Activated naive CD4-positive, alpha-beta T cell treated with anti-CD3 and anti-CD28 coated beads, Interleukin-2, amount 50 U/mL, for 16 hours (primary cell): ENCODE results near the gene OGT.
A peak's percentile ranks its signal among the peaks of the same experiment; 100 is the strongest.
"Not testable (repeated sequence)": the region's sequence is repeated elsewhere in the genome, so short reads cannot be mapped to it uniquely, and the experiment has no call there.

ENCODE experiments used
- DNase-seq: peaks from one replicate; pipeline ENCODE4 v3.0.0-alpha.2; 2020

Gene OGT

GRCh38 chrX:71532753-71533425, at the start of gene OGT:
Gene OGT, plus strand, starts transcription at chrX:71533104. Its CDS starts 196 bp downstream, at chrX:71533300.
- DNase-seq, result peak; percentile 92

GRCh38 chrX:71487814-71488213, 45.1 kb upstream of the OGT start:
- DNase-seq, result no peak

GRCh38 chrX:71489540-71489939, 43.4 kb upstream of the OGT start:
- DNase-seq, result no peak

GRCh38 chrX:71492231-71493065, 40.5 kb upstream of the OGT start:
- DNase-seq, result peak; percentile 51

GRCh38 chrX:71493111-71493613, 39.7 kb upstream of the OGT start:
- no peak for DNase-seq

- not testable (repeated sequence) for DNase-seq
Observed at GRCh38 chrX:71495979-71496378, 36.9 kb upstream of the OGT start.

- no peak for DNase-seq
Observed at GRCh38 chrX:71496476-71496875, 36.4 kb upstream of the OGT start.

- DNase-seq, result not testable (repeated sequence)
Observed at GRCh38 chrX:71502080-71502479, 30.8 kb upstream of the OGT start.

- DNase-seq, result no peak
Observed at GRCh38 chrX:71504346-71504745, 28.6 kb upstream of the OGT start.

- no peak for DNase-seq
Observed at GRCh38 chrX:71509289-71509688, 23.6 kb upstream of the OGT start.

GRCh38 chrX:71510161-71510560, 22.7 kb upstream of the OGT start:
- no peak for DNase-seq

- not testable (repeated sequence) for DNase-seq
Observed at GRCh38 chrX:71513731-71514130, 19.2 kb upstream of the OGT start.

GRCh38 chrX:71514367-71515037, 18.4 kb upstream of the OGT start:
- no peak for DNase-seq

- no peak for DNase-seq
Observed at GRCh38 chrX:71515038-71515396, 17.9 kb upstream of the OGT start.

GRCh38 chrX:71525316-71525715, 7.6 kb upstream of the OGT start:
- no peak for DNase-seq

GRCh38 chrX:71532078-71532752, 689 bp upstream of the OGT start:
- peak; percentile 59 for DNase-seq

GRCh38 chrX:71533516-71533850, 579 bp downstream of the OGT start:
- DNase-seq, result no peak

- peak; percentile 55 for DNase-seq
Observed at GRCh38 chrX:71533851-71534561, 1.1 kb downstream of the OGT start.

- DNase-seq, result no peak
Observed at GRCh38 chrX:71534773-71535544, 2.1 kb downstream of the OGT start.

- peak; percentile 44 for DNase-seq
Observed at GRCh38 chrX:71536285-71536684, 3.4 kb downstream of the OGT start.

- DNase-seq, result no peak
Observed at GRCh38 chrX:71537743-71538142, 4.8 kb downstream of the OGT start.

- no peak for DNase-seq
Observed at GRCh38 chrX:71540801-71541200, 7.9 kb downstream of the OGT start.
